HFFc6 (cell line): Measurements from ENCODE around the gene DNMT1. TPM values are rescaled to one million over a fixed set of nuclear protein-coding genes. Genes with fewer than 3 reads are reported as not detected.

Source experiments
- DNase-seq: peaks from one replicate; pipeline ENCODE4 v3.0.0-alpha.2; 2018
- H3K27ac Mint-ChIP-seq: 2 replicates; pipeline ENCODE4 v1.8.0; 2020; ENCODE audit warnings: mild to moderate bottlenecking, mixed read lengths
- H3K27me3 Mint-ChIP-seq: 2 replicates; pipeline ENCODE4 v1.8.0; 2021; ENCODE audit warnings: mild to moderate bottlenecking, moderate library complexity, mixed read lengths; ENCODE audit not compliant: insufficient read depth
- H3K36me3 Mint-ChIP-seq: 2 replicates; pipeline ENCODE4 v1.8.0; 2021; ENCODE audit warnings: low read depth, mixed read lengths
- H3K4me1 Mint-ChIP-seq: 2 replicates; pipeline ENCODE4 v1.8.0; 2020; ENCODE audit warnings: low read depth, mixed read lengths
- H3K4me3 Mint-ChIP-seq: 2 replicates; pipeline ENCODE4 v1.8.0; 2020; ENCODE audit warnings: mild to moderate bottlenecking, moderate library complexity, mixed read lengths
- H3K9me3 Mint-ChIP-seq: 2 replicates; pipeline ENCODE4 v1.8.0; 2020; ENCODE audit warnings: mild to moderate bottlenecking, mixed read lengths
- total RNA-seq, 6 experiments: library from RNA; stranded (reverse); fragmentation: NEBNext Ultra II Directional; extraction: Animal tissue kit (Norgen Biotek cat#: 25700); gene quantifications; 2 replicates in 1 of 6; 3 replicates in 5 of 6; pipeline ENCODE4 v1.2.3, GENCODE V29; 2021
- TF ChIP-seq, protein P1 (sequence below): fragments of 200-600 bp; sonication (generic); IDR thresholded peaks from 2 replicates; pipeline ENCODE4 v1.5.0; 2021; ENCODE audit warnings: antibody characterized with exemption, mild to moderate bottlenecking

Gene DNMT1
- total RNA-seq, 6 experiments from 2014 or later: 74.5 to 135 (median 125) TPM

DNA sequence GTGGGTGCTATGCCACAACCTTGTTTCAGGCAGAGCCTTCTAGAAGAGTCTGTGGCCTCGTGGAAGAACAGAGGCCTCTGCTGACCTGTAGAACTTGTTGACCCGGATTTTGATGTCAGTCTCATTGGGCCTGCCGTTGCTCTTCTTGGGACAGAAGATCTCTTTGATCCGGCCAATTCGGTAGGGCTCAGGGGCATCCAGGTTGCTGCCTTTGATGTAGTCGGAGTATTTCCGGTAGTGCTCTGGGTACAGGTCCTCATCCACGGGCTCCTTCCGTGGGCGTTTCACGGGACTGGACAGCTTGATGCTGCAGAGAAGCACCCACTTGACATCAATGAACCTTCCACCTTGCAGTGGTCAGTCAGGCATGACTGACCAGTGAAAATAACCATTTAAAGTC lies 51.1 kb downstream of the DNMT1 start:
- Mint-ChIP-seq H3K4me1 (no peaks in the 10 kb centered on the region), H3K36me3 (peaks cover 14% of the 10 kb centered on the region), H3K27ac (no peak overlapping the region), H3K27me3 (peaks cover 5% of the 10 kb centered on the region), H3K9me3 (no peaks in the 10 kb centered on the region), H3K4me3 (no peak overlapping the region)
- TF ChIP-seq, protein P1, sequence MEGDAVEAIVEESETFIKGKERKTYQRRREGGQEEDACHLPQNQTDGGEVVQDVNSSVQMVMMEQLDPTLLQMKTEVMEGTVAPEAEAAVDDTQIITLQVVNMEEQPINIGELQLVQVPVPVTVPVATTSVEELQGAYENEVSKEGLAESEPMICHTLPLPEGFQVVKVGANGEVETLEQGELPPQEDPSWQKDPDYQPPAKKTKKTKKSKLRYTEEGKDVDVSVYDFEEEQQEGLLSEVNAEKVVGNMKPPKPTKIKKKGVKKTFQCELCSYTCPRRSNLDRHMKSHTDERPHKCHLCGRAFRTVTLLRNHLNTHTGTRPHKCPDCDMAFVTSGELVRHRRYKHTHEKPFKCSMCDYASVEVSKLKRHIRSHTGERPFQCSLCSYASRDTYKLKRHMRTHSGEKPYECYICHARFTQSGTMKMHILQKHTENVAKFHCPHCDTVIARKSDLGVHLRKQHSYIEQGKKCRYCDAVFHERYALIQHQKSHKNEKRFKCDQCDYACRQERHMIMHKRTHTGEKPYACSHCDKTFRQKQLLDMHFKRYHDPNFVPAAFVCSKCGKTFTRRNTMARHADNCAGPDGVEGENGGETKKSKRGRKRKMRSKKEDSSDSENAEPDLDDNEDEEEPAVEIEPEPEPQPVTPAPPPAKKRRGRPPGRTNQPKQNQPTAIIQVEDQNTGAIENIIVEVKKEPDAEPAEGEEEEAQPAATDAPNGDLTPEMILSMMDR: no peak
- no peak for DNase-seq

DNA sequence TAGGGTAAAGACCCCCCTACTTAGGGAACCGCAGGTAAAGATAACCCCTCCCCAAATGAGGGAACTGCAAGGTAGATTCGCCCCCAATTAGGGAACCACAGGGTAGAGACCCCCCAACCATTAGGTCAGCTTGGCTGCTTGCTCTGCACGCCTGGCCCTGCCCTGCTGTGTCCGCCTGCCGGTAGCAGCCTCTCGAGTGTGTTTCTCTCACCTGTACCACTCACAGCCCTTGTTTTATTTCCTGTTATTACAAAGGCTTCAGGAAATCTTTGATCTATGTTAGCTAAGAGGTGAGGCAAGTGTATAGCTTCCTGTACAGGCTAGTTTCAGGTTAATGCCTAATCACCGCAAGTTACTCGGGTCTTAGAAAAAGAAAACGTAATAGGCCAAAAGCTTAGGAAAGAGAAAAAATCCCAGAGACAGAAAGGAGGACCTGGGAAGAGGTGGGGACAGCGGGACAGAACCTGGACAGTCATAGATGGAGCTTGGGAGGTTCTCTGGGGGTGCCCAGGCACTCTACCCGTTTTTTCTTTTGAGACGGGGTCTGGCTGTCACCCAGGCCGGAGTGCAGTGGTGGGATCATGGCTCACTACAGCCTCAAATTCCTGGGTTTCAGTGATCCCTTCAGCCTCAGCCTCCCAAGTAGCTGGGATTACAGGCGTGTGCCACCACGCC lies 51.9 kb downstream of the DNMT1 start:
- Mint-ChIP-seq H3K27me3 (peaks cover 3% of the 10 kb centered on the region; the same call in 1 of the 2 replicates), H3K36me3 (peaks cover 14% of the 10 kb centered on the region), H3K27ac (no peak overlapping the region), H3K9me3 (no peaks in the 10 kb centered on the region), H3K4me1 (no peaks in the 10 kb centered on the region), H3K4me3 (no peak overlapping the region)
- TF ChIP-seq, protein P1: no peak
- no peak for DNase-seq

DNA sequence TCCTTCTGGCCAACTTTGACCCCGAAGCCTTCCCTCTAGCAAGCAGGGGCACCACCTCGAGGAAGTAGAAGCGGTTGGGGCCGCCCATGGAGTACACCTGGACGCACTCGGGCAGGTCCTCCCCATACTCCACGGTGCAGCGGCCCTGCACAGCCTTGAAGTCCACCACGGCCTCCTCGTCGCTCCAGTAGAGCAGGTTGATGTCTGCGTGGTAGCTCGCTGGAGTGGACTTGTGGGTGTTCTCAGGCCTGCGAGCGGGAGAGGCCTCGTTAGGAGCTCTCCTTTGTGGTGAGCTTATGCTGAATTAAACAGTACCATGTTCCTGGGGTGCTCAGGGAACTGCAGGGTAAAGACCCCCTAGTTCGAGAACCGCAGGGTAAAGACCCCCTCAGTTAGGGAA lies 52.8 kb downstream of the DNMT1 start:
- Mint-ChIP-seq H3K9me3 (no peaks in the 10 kb centered on the region), H3K36me3 (peaks cover 14% of the 10 kb centered on the region), H3K4me3 (no peak overlapping the region), H3K27ac (no peak overlapping the region), H3K4me1 (no peaks in the 10 kb centered on the region), H3K27me3 (peaks cover 3% of the 10 kb centered on the region; the same call in 1 of the 2 replicates)
- DNase-seq: no peak
- TF ChIP-seq, protein P1: no peak

DNA sequence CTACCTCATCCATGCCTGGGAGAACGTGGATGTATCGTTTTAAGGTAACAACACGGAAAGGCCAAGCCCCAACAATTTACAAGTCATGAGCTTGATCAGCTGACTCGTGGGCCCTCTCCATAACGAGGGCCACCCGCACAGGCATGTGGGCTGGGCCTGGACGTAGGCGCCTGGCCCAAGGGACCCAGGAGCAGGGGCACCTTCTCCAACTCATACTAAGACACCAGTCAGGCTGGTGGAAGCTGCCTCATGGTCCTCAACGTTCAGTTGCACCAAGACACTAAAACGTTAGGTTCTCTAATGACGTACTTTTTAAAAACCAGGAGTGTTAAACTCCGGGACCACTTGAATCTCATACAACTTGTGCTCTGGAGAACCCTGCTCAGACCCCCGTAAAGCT lies 53.3 kb downstream of the DNMT1 start:
- peaks cover 12% of the 10 kb centered on the region for H3K36me3 Mint-ChIP-seq
- no peaks in the 10 kb centered on the region for H3K9me3 Mint-ChIP-seq
- no peak for DNase-seq
- H3K4me1 Mint-ChIP-seq: no peaks in the 10 kb centered on the region
- H3K27me3 Mint-ChIP-seq: peaks cover 3% of the 10 kb centered on the region; the same call in 1 of the 2 replicates
- TF ChIP-seq, protein P1: no peak
- H3K27ac Mint-ChIP-seq: no peak overlapping the region
- H3K4me3 Mint-ChIP-seq: no peak overlapping the region

DNA sequence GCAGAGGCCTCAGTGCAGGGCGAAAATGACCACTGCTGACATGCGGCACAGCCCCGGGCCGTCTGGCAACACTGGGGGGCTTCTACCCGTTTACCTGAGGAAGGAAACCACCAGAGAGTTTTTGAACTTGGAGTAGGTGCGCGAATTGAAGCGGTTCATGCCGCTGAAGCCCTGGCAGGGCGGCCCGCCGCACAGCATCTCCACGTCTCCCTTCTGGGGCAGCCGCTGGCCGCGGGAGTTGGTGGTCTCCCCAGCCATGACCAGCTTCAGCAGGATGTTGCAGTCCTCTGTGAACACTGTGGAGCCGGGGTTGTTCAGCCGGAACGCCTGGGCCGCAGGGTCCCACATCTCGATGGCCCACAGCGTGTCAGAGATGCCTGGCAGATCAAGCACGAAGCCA lies 54.8 kb downstream of the DNMT1 start:
- no peak overlapping the region for H3K4me3 Mint-ChIP-seq
- no peaks in the 10 kb centered on the region for H3K9me3 Mint-ChIP-seq
- peaks cover 3% of the 10 kb centered on the region; the same call in 1 of the 2 replicates for H3K27me3 Mint-ChIP-seq
- no peak overlapping the region for H3K27ac Mint-ChIP-seq
- DNase-seq: no peak
- no peaks in the 10 kb centered on the region for H3K4me1 Mint-ChIP-seq
- TF ChIP-seq, protein P1: no peak
- 0 out of 2 replicates have a peak, but pooled peaks cover 7% of the 10 kb centered on the region for H3K36me3 Mint-ChIP-seq
